ENCODE results near the gene CACNA1C.

DNA sequence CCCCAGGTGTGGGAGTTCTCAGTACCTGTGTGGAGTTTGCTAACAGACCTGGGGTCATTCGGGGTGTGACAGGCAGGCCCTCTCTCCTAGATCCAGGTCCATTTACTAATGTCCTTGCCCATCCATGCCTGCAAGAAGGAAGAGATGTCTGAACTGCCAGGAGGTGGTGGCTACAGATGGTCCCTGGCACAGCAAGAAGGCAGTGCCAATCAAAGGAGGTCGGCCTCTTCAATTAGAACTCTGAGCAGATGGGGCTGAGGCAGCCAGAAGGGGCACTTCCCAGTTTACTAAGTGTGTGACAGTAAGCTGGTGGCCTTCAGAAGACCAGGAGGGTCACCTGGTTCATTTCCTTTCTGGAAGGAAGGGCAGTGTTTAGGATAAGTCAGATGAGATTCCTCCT is 202.5 kb downstream of the CACNA1C start:
- TF ChIP-seq, protein P1, sequence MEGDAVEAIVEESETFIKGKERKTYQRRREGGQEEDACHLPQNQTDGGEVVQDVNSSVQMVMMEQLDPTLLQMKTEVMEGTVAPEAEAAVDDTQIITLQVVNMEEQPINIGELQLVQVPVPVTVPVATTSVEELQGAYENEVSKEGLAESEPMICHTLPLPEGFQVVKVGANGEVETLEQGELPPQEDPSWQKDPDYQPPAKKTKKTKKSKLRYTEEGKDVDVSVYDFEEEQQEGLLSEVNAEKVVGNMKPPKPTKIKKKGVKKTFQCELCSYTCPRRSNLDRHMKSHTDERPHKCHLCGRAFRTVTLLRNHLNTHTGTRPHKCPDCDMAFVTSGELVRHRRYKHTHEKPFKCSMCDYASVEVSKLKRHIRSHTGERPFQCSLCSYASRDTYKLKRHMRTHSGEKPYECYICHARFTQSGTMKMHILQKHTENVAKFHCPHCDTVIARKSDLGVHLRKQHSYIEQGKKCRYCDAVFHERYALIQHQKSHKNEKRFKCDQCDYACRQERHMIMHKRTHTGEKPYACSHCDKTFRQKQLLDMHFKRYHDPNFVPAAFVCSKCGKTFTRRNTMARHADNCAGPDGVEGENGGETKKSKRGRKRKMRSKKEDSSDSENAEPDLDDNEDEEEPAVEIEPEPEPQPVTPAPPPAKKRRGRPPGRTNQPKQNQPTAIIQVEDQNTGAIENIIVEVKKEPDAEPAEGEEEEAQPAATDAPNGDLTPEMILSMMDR (conservative IDR thresholded peaks at IDR 0.05 in 1 of 2, IDR thresholded peaks at IDR 0.05 in 1 of 2; ENCODE audit: low read depth in 1 of 2, low read length in 2 of 2) = no peak
- no peak for TF ChIP-seq EZH2 (IDR thresholded peaks at IDR 0.05; ENCODE audit: low read length, missing control alignments)
